Thyroid gland (tissue), 4 donors: Measurements from ENCODE around the gene DTNB.

Experiments used
- POLR2A ChIP-seq, 2 donors: fragments of 450-650 bp; IDR thresholded peaks; one replicate each; pipeline ENCODE4 v1.6.1; 2017; ENCODE audit warnings: antibody characterized with exemption in 2 of 2, mild to moderate bottlenecking in 2 of 2, moderate library complexity in 1 of 2
- TF ChIP-seq, protein P1 (sequence below), 6 experiments: fragments of 200-600 bp in 3 of 6; fragments of 450-650 bp in 3 of 6; sonication (generic) in 3 of 6; IDR thresholded peaks; one replicate each; pipeline ENCODE4 v1.5.1; 2016 to 2019; ENCODE audit warnings: antibody characterized with exemption in 6 of 6, mild to moderate bottlenecking in 2 of 6, inconsistent platforms in 1 of 6, moderate library complexity in 1 of 6

DNA sequence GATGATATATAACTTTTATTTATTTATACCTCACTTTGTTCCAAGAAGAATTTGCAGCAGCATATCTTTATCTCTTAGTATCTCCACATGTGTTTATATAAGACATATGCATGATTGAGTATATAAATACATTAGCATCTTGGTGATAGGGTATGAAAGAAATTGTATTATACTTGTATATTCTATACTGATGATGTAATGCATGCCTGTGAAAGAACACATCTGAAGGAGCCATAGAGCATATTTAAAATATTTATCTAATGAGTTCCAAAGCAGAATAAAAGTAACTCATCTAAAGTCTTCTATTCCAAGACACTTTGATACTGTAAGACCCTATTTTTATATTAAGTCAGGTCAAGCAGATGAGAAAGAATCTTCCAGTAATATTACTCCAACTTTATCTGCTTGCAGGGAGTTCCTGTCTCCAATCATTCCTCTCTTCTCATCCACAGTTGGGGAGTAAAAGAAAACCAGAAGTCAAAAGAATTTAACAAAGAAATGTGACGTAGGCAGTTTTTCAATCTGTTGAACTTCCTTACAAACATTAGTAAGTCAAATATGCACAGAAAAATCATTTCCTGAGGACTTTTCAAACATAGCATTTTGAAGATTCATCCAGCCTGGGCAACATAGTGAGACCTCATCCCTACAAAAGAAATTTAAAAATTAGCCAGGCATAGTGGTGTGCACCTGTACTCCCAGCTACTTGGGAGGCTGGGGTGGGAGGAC is 76.7 kb downstream of the DTNB start:
- TF ChIP-seq, protein P1, sequence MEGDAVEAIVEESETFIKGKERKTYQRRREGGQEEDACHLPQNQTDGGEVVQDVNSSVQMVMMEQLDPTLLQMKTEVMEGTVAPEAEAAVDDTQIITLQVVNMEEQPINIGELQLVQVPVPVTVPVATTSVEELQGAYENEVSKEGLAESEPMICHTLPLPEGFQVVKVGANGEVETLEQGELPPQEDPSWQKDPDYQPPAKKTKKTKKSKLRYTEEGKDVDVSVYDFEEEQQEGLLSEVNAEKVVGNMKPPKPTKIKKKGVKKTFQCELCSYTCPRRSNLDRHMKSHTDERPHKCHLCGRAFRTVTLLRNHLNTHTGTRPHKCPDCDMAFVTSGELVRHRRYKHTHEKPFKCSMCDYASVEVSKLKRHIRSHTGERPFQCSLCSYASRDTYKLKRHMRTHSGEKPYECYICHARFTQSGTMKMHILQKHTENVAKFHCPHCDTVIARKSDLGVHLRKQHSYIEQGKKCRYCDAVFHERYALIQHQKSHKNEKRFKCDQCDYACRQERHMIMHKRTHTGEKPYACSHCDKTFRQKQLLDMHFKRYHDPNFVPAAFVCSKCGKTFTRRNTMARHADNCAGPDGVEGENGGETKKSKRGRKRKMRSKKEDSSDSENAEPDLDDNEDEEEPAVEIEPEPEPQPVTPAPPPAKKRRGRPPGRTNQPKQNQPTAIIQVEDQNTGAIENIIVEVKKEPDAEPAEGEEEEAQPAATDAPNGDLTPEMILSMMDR (IDR thresholded peaks at IDR 0.05) = no peak
- no peak for TF ChIP-seq POLR2A (IDR thresholded peaks at IDR 0.05)
